ENCODE results near the gene SYTL4. TPM values are rescaled to one million over a fixed set of nuclear protein-coding genes. Genes with fewer than 3 reads are reported as not detected.

SYTL4 gene
- total and polyA plus RNA-seq, 8 donors, result 4.5 to 27.7 (median 12.3) TPM

GRCh38 chrX:100672966-100673365, 59.0 kb downstream of the SYTL4 start:
- no peak for DNase-seq
- intact Hi-C loops (cut with DNase I; ENCODE audit: low total_unique reads), result no loop called here
- no peak overlapping the region for H3K27ac ChIP-seq
- no peaks in the 10 kb centered on the region for H3K9me3 ChIP-seq
- WGBS, 5 donors, result 41 to 93% (median 58%) methylated on average over 3 of the region's 3 CpGs
- no peak for TF ChIP-seq POLR2AphosphoS5 (IDR thresholded peaks at IDR 0.05)
- no peak for TF ChIP-seq CTCF (IDR thresholded peaks at IDR 0.05)
- no peak for TF ChIP-seq POLR2A (IDR thresholded peaks at IDR 0.05)
- no peak for TF ChIP-seq EP300 (IDR thresholded peaks at IDR 0.05)
- no peaks in the 10 kb centered on the region for H3K27me3 ChIP-seq
- peaks cover 0 to 7% (median 3%) of the 10 kb centered on the region in 4 donors for H3K36me3 ChIP-seq
- no peaks in the 10 kb centered on the region for H3K4me1 ChIP-seq
- no peak overlapping the region for H3K4me3 ChIP-seq

GRCh38 chrX:100663642-100664041, 68.3 kb downstream of the SYTL4 start:
- TF ChIP-seq CTCF (IDR thresholded peaks at IDR 0.05) (no peak), POLR2A (IDR thresholded peaks at IDR 0.05) (no peak), EP300 (IDR thresholded peaks at IDR 0.05) (no peak), POLR2AphosphoS5 (IDR thresholded peaks at IDR 0.05) (no peak)
- Histone ChIP-seq H3K9me3 (no peaks in the 10 kb centered on the region), H3K27me3 (peaks cover 0 to 4% (median 0%) of the 10 kb centered on the region in 3 donors), H3K4me3 (no peak overlapping the region), H3K36me3 (no peaks in the 10 kb centered on the region), H3K4me1 (peaks cover 0 to 8% (median 4%) of the 10 kb centered on the region in 4 donors), H3K27ac (no peak overlapping the region)
- WGBS, 5 donors, result 41 to 72% (median 47%) methylated on average over 2 of the region's 2 CpGs
- no peak for DNase-seq
- intact Hi-C loops (cut with DNase I; ENCODE audit: low total_unique reads), result no loop called here

- DNase-seq, result no peak
- no peak overlapping the region for H3K27ac ChIP-seq
- no peak overlapping the region for H3K4me3 ChIP-seq
- WGBS, 5 donors, result 80 to 90% (median 85%) methylated on average over 4 of the region's 4 CpGs
- H3K36me3 ChIP-seq, result no peaks in the 10 kb centered on the region
- intact Hi-C loops (cut with DNase I; ENCODE audit: low total_unique reads), result no loop called here
- peaks cover 0 to 4% (median 0%) of the 10 kb centered on the region in 3 donors for H3K27me3 ChIP-seq
- H3K9me3 ChIP-seq, result no peaks in the 10 kb centered on the region
- H3K4me1 ChIP-seq, result peaks cover 0 to 8% (median 4%) of the 10 kb centered on the region in 4 donors
- TF ChIP-seq CTCF (IDR thresholded peaks at IDR 0.05) (no peak), EP300 (IDR thresholded peaks at IDR 0.05) (no peak), POLR2A (IDR thresholded peaks at IDR 0.05) (no peak)
These were observed 69.1 kb downstream of the SYTL4 start for GRCh38 chrX:100662796-100663195.

- 87 to 95% (median 92%) methylated on average over 12 to 13 of the region's 13 CpGs for WGBS, 5 donors
- intact Hi-C loops (cut with DNase I; ENCODE audit: low total_unique reads), result no loop called here
- Histone ChIP-seq H3K27me3 (peaks cover 0 to 4% (median 0%) of the 10 kb centered on the region in 3 donors), H3K36me3 (no peaks in the 10 kb centered on the region), H3K9me3 (no peaks in the 10 kb centered on the region), H3K27ac (no peak overlapping the region), H3K4me1 (peaks cover 0 to 8% (median 4%) of the 10 kb centered on the region in 4 donors), H3K4me3 (no peak overlapping the region)
- no peak for DNase-seq
- TF ChIP-seq CTCF (IDR thresholded peaks at IDR 0.05), result no peak
- TF ChIP-seq POLR2A (IDR thresholded peaks at IDR 0.05), result no peak
- TF ChIP-seq POLR2AphosphoS5 (IDR thresholded peaks at IDR 0.05), result no peak
- no peak for TF ChIP-seq EP300 (IDR thresholded peaks at IDR 0.05)
These were observed 69.8 kb downstream of the SYTL4 start for GRCh38 chrX:100662170-100662569.

All from stomach (tissue), 9 donors.